ENCODE measurements around the gene RTP5. TPM values are rescaled to one million over a fixed set of nuclear protein-coding genes. Genes with fewer than 3 reads are reported as not detected.

RTP5 gene
- total RNA-seq, 1 experiment from 2014 or later: not detected

DNA sequence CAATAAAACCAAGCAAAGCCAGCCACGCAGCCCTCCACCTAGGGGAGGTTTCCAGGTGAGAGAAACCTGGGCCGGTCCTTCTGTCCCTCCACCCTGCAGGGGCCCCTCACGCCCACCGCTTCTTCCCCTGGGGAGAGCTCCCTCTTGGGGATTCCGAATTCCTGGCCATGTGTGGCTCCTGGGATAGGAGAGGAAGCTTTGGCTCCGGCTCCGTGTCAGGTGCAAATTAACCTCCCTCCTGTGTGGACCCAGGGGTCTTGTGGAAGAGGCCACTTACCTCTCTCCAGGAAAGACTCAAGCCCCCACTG lies 4.2 kb downstream of the RTP5 start:
- H3K27me3 ChIP-seq (ENCODE audit: insufficient read depth, low read length): no peaks in the 10 kb centered on the region
- no peak for ATAC-seq
- H3K27ac ChIP-seq (ENCODE audit: low read depth, low read length): no peak overlapping the region
- no peaks in the 10 kb centered on the region for H3K4me1 ChIP-seq (ENCODE audit: control insufficient read depth in 1 of 2, insufficient read depth in 2 of 2, low read length in 2 of 2)
- intact Hi-C loops (cut with micrococcal nuclease): no loop called here
- BruUV-seq (replicated peaks): no TSS peak
- H4K20me1 ChIP-seq (ENCODE audit: insufficient read depth): no peaks in the 10 kb centered on the region
- no peaks in the 10 kb centered on the region for H3K79me2 ChIP-seq (ENCODE audit: insufficient read depth, low read length)
- H3K4me2 ChIP-seq (ENCODE audit: low read length): no peak overlapping the region
- ChIA-PET RAD21 (ENCODE audit: low non-redundant PET in 1 of 2, low total read pairs in 2 of 2, uncharacterized antibody in 2 of 2, unreplicated experiment in 2 of 2) (no interaction called here), POLR2A (no interaction called here), CTCF (no interaction called here)
- no peaks in the 10 kb centered on the region for H3K36me3 ChIP-seq (ENCODE audit: control insufficient read depth in 1 of 2, insufficient read depth in 2 of 2, low read length in 2 of 2)
- H3K9me3 ChIP-seq (ENCODE audit: control insufficient read depth in 1 of 2, insufficient read depth in 1 of 2, low read depth in 1 of 2, low read length in 2 of 2): peaks cover 0 to 6% of the 10 kb centered on the region in 2 experiments; a peak in 1 of 4 replicates
- H3K9ac ChIP-seq (ENCODE audit: low read length): no peak overlapping the region
- no peak overlapping the region for H3K4me3 ChIP-seq (replicated peaks in 1 of 2; ENCODE audit: low read depth in 1 of 2, low read length in 2 of 2)
- DNase-seq (ENCODE audit: low read depth, low spot score): no peak
- H3K9me2 ChIP-seq (ENCODE audit: insufficient read depth): no peaks in the 10 kb centered on the region
- no peak for TF ChIP-seq SIN3A (IDR thresholded peaks at IDR 0.05; ENCODE audit: low read depth)
- no peak for TF ChIP-seq ELF1 (IDR thresholded peaks at IDR 0.05; ENCODE audit: borderline replicate concordance, low read depth)
- TF ChIP-seq EZH2 (IDR thresholded peaks at IDR 0.05): no peak
- TF ChIP-seq ZFX (IDR thresholded peaks at IDR 0.05): no peak
- no peak for TF ChIP-seq CBX3 (IDR thresholded peaks at IDR 0.05; ENCODE audit: low read depth)
- TF ChIP-seq CEBPB (IDR thresholded peaks at IDR 0.05; ENCODE audit: low read depth): no peak
- TF ChIP-seq SP1 (IDR thresholded peaks at IDR 0.05; ENCODE audit: low read depth): no peak
- TF ChIP-seq, protein P1, sequence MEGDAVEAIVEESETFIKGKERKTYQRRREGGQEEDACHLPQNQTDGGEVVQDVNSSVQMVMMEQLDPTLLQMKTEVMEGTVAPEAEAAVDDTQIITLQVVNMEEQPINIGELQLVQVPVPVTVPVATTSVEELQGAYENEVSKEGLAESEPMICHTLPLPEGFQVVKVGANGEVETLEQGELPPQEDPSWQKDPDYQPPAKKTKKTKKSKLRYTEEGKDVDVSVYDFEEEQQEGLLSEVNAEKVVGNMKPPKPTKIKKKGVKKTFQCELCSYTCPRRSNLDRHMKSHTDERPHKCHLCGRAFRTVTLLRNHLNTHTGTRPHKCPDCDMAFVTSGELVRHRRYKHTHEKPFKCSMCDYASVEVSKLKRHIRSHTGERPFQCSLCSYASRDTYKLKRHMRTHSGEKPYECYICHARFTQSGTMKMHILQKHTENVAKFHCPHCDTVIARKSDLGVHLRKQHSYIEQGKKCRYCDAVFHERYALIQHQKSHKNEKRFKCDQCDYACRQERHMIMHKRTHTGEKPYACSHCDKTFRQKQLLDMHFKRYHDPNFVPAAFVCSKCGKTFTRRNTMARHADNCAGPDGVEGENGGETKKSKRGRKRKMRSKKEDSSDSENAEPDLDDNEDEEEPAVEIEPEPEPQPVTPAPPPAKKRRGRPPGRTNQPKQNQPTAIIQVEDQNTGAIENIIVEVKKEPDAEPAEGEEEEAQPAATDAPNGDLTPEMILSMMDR (IDR thresholded peaks at IDR 0.05 in 2 of 3, conservative IDR thresholded peaks at IDR 0.05 in 1 of 3; ENCODE audit: borderline replicate concordance in 1 of 3, insufficient read depth in 1 of 3, low read depth in 2 of 3, low read length in 2 of 3): no peak
- TF ChIP-seq JUND (IDR thresholded peaks at IDR 0.05): no peak
- no peak for TF ChIP-seq POLR2AphosphoS5 (IDR thresholded peaks at IDR 0.05; ENCODE audit: low read depth, low read length)
- TF ChIP-seq RAD21 (IDR thresholded peaks at IDR 0.05; ENCODE audit: low read depth): no peak
- TF ChIP-seq SRF (IDR thresholded peaks at IDR 0.05; ENCODE audit: low read depth): no peak
- H2AFZ ChIP-seq (ENCODE audit: low read depth, low read length, poor library complexity, severe bottlenecking): no peak overlapping the region

All from HCT116 (cell line).